ENCODE results near the gene ZNF319.

DNA sequence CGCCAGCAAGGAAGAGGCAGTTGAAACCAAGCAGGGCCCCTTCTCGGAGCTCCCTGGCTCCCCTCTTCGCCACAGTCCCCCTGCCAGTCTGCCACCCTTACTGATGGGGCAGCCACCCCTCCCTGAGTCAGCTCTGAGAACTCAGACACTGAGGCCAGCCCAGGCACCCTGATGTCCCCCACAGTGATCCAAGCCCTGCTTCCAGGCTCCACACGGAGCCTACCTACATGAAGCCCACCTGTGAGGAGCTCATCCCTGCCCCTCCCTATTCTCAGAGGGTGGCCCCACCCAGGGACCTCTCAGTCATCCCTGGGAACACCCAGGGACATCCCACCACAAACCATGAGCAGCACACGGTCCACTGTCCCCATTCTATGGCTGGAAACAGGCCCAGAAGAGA lies 38.4 kb downstream of the ZNF319 start:
- TF ChIP-seq, protein P1, sequence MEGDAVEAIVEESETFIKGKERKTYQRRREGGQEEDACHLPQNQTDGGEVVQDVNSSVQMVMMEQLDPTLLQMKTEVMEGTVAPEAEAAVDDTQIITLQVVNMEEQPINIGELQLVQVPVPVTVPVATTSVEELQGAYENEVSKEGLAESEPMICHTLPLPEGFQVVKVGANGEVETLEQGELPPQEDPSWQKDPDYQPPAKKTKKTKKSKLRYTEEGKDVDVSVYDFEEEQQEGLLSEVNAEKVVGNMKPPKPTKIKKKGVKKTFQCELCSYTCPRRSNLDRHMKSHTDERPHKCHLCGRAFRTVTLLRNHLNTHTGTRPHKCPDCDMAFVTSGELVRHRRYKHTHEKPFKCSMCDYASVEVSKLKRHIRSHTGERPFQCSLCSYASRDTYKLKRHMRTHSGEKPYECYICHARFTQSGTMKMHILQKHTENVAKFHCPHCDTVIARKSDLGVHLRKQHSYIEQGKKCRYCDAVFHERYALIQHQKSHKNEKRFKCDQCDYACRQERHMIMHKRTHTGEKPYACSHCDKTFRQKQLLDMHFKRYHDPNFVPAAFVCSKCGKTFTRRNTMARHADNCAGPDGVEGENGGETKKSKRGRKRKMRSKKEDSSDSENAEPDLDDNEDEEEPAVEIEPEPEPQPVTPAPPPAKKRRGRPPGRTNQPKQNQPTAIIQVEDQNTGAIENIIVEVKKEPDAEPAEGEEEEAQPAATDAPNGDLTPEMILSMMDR (IDR thresholded peaks at IDR 0.05) = no peak
- no peak for TF ChIP-seq POLR2A (IDR thresholded peaks at IDR 0.05)
